Esophagus muscularis mucosa (tissue), 4 donors: ENCODE data around the gene BRMS1L.

Experiments used
- CTCF ChIP-seq, 3 experiments: fragments of 200-600 bp in 2 of 3; fragments of 450-650 bp in 1 of 3; sonication (generic) in 2 of 3; IDR thresholded peaks; one replicate each; pipeline ENCODE4 v1.5.1; 2017 to 2019; ENCODE audit warnings: antibody characterized with exemption in 3 of 3, mild to moderate bottlenecking in 2 of 3, moderate library complexity in 1 of 3
- EP300 ChIP-seq: sonication (generic); formaldehyde crosslinking; IDR thresholded peaks from one replicate; pipeline ENCODE4 v1.6.1; 2017; ENCODE audit warnings: antibody characterized with exemption
- POLR2A ChIP-seq: fragments of 450-650 bp; IDR thresholded peaks from one replicate; pipeline ENCODE4 v1.6.1; 2017; ENCODE audit warnings: antibody characterized with exemption, moderate library complexity, mild to moderate bottlenecking, low read depth

- no peak for TF ChIP-seq POLR2A
- no peak for TF ChIP-seq EP300
- no peak for TF ChIP-seq CTCF (IDR thresholded peaks at IDR 0.05)
Measured at GRCh38 chr14:35835208-35835982, 9.3 kb downstream of the BRMS1L start.
